Fibroblast of mammary gland (primary cell): ENCODE data around the gene SULT2B1.

Source experiments
- DNase-seq: peaks from one replicate; pipeline ENCODE4 v3.0.0-alpha.2; 2010; ENCODE audit warnings: low read depth
- H3K4me3 ChIP-seq: 2 replicates; pipeline ENCODE4 v1.5.1; 2011; ENCODE audit warnings: low read depth, mild to moderate bottlenecking, low read length, moderate library complexity; ENCODE audit not compliant: control insufficient read depth
- TF ChIP-seq, protein P1 (sequence below): conservative IDR thresholded peaks from 2 replicates; pipeline ENCODE4 v1.5.1; 2011; ENCODE audit warnings: low read depth, low read length, inconsistent platforms; ENCODE audit not compliant: control insufficient read depth, insufficient read depth

SULT2B1 gene

GRCh38 chr19:48600679-48601417, 48.9 kb downstream of the SULT2B1 start:
- H3K4me3 ChIP-seq: no peak overlapping the region
- TF ChIP-seq, protein P1, sequence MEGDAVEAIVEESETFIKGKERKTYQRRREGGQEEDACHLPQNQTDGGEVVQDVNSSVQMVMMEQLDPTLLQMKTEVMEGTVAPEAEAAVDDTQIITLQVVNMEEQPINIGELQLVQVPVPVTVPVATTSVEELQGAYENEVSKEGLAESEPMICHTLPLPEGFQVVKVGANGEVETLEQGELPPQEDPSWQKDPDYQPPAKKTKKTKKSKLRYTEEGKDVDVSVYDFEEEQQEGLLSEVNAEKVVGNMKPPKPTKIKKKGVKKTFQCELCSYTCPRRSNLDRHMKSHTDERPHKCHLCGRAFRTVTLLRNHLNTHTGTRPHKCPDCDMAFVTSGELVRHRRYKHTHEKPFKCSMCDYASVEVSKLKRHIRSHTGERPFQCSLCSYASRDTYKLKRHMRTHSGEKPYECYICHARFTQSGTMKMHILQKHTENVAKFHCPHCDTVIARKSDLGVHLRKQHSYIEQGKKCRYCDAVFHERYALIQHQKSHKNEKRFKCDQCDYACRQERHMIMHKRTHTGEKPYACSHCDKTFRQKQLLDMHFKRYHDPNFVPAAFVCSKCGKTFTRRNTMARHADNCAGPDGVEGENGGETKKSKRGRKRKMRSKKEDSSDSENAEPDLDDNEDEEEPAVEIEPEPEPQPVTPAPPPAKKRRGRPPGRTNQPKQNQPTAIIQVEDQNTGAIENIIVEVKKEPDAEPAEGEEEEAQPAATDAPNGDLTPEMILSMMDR: no peak
- DNase-seq: no peak

- DNase-seq: no peak
- H3K4me3 ChIP-seq: no peak overlapping the region
- TF ChIP-seq, protein P1: no peak
Observed at GRCh38 chr19:48603001-48603400, 51.0 kb downstream of the SULT2B1 start.

DNA sequence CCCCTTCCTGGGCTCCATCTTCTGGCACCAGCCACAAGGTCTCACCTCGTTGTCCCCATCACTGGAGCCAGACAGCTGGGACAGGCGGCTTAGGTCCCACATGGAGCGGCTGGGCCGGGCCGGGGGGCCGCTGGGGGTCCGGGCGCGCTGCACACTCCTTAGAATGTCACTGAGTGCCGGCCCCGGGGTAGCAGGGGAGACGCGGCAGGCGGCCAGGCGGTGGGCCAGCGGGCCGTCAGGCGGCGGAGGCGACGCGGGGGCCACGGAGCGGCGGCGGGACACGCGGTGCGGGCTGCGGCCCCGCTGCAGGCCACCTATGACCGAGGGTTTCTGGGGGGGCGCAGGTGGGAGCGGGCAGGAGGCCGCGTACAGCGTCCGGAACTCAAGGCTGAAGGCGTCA, 51.5 kb downstream of the SULT2B1 start:
- TF ChIP-seq, protein P1: no peak
- no peak for DNase-seq
- H3K4me3 ChIP-seq: no peak overlapping the region

DNA sequence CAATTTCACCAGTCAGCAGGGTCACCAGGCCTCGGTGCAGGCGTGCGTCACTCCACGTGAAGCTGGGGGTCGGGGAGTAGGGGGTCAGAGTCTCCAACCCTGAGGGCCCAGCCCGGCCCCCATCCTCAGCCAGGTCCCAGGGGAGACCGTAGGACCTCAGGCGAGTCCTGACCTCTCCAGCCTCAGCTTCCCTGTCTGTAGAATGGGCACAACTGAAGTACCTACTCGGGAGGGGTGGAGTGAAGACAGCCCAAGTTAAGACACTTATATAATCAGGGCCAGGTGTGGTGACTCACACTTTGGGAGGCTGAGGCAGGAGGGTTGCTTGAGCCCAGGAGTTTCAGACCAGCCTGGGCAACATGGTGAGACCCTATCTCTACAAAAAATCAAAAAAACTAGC, 51.9 kb downstream of the SULT2B1 start:
- DNase-seq: no peak
- H3K4me3 ChIP-seq: no peak overlapping the region
- TF ChIP-seq, protein P1: no peak

- DNase-seq: no peak
- no peak within 1 kb of the TSS for H3K4me3 ChIP-seq
- TF ChIP-seq, protein P1: no peak
Observed at GRCh38 chr19:48606463-48607358, 54.7 kb downstream of the SULT2B1 start, which contains the start of gene SPACA4. Gene SPACA4, plus strand, starts transcription at chr19:48606742. Its CDS starts 237 bp downstream, at chr19:48606979.

DNA sequence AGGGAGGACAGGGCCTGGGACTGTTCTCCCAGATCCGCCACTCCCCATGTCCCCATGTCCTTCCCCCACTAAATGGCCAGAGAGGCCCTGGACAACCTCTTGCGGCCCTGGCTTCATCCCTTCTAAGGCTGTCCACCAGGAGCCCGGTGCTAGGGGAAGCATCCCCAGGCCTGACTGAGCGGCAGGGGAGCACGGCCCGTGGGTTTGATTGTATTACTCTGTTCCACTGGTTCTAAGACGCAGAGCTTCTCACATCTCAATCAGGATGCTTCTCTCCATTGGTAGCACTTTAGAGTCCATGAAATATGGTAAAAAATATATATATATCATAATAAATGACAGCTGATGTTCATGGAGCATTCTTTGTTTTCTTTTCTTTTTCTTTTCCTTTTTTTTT, 55.4 kb downstream of the SULT2B1 start:
- TF ChIP-seq, protein P1: no peak
- H3K4me3 ChIP-seq: no peak overlapping the region
- DNase-seq: no peak
